H1 (cell line): Measurements from ENCODE around the gene NDUFB10. TPM values are rescaled to one million over a fixed set of nuclear protein-coding genes. Genes with fewer than 3 reads are reported as not detected.

ENCODE experiments used
- CTCF ChIA-PET: fragments of 300-600 bp; sonication (Branson Sonifier 250); formaldehyde crosslinking; loops from one replicate; lab custom pipeline; 2021; ENCODE audit not compliant: partially characterized antibody; lab: Charles Lee
- POLR2A ChIA-PET: fragments of 300-600 bp; sonication (Branson Sonifier 250); formaldehyde crosslinking; loops from one replicate; lab custom pipeline; 2021; ENCODE audit warnings: inconsistent platforms; ENCODE audit not compliant: partially characterized antibody; lab: Charles Lee
- DNase-seq, 2 experiments: peaks; one replicate each; pipeline versions ENCODE4 v3.0.0 to v3.0.0-alpha.2; 2010 to 2022; ENCODE audit warnings: low spot score in 2 of 2, low read depth in 1 of 2, mixed read lengths in 1 of 2
- FAIRE-seq: peaks from 2 replicates; lab custom pipeline; 2011; peaks lifted over from hg19 to GRCh38; lab: Jason Lieb, UNC
- H2AFZ ChIP-seq: 2 replicates; pipeline ENCODE4 v1.8.1; 2012; ENCODE audit warnings: low read length, inconsistent platforms
- H2AK5ac ChIP-seq: 2 replicates; pipeline ENCODE4 v1.6.1; 2013; ENCODE audit warnings: low read depth, low read length
- H2BK120ac ChIP-seq: replicated peaks from 2 replicates; pipeline ENCODE3; 2013; ENCODE audit warnings: low read depth, low read length, inconsistent platforms
- H2BK12ac ChIP-seq: 2 replicates; pipeline ENCODE4 v1.6.1; 2013; ENCODE audit warnings: low read depth, low read length
- H2BK15ac ChIP-seq: 2 replicates; pipeline ENCODE4 v1.6.1; 2013; ENCODE audit warnings: low read length
- H2BK20ac ChIP-seq: 2 replicates; pipeline ENCODE4 v1.6.1; 2013; ENCODE audit warnings: low read length
- H2BK5ac ChIP-seq: 2 replicates; pipeline ENCODE4 v1.6.1; 2013; ENCODE audit warnings: low read depth, low read length
- H3K14ac ChIP-seq: 2 replicates; pipeline ENCODE4 v1.6.1; 2013; ENCODE audit warnings: inconsistent platforms; ENCODE audit not compliant: insufficient read length
- H3K18ac ChIP-seq: 2 replicates; pipeline ENCODE4 v1.6.1; 2013; ENCODE audit warnings: low read length; ENCODE audit errors: extremely low read depth
- H3K23ac ChIP-seq: 2 replicates; pipeline ENCODE4 v1.6.1; 2013; ENCODE audit warnings: inconsistent platforms; ENCODE audit not compliant: insufficient read length
- H3K23me2 ChIP-seq: 2 replicates; pipeline ENCODE4 v1.6.1; 2013; ENCODE audit warnings: low read depth, low read length
- H3K27ac ChIP-seq: 2 replicates; pipeline ENCODE4 v1.6.1; 2011; ENCODE audit warnings: low read depth, low read length, inconsistent platforms
- H3K27me3 ChIP-seq, 4 experiments: replicated peaks in 1 of 4; 1 replicate in 1 of 4; 2 replicates in 3 of 4; pipeline versions ENCODE4 v1.6.1 to v1.8.1; 2011 to 2013; ENCODE audit warnings: low read length in 3 of 4, mild to moderate bottlenecking in 3 of 4, inconsistent platforms in 2 of 4, mixed read lengths in 2 of 4, moderate library complexity in 1 of 4; ENCODE audit not compliant: control insufficient read depth in 3 of 4, insufficient read depth in 3 of 4; ENCODE audit errors: extremely low read depth in 1 of 4
- H3K36me3 ChIP-seq, 4 experiments: 2 replicates each; pipeline versions ENCODE4 v1.6.1 to v1.8.1; 2011 to 2013; ENCODE audit warnings: mild to moderate bottlenecking in 4 of 4, low read length in 3 of 4, moderate library complexity in 2 of 4, control low read depth in 1 of 4, inconsistent platforms in 1 of 4; ENCODE audit not compliant: insufficient read depth in 4 of 4, control insufficient read depth in 2 of 4
- H3K4ac ChIP-seq: replicated peaks from 2 replicates; pipeline ENCODE3; 2013; ENCODE audit warnings: low read length, low read depth, mixed read lengths, inconsistent platforms; ENCODE audit not compliant: insufficient read length
- H3K4me1 ChIP-seq, 4 experiments: replicated peaks in 1 of 4; 1 replicate in 1 of 4; 2 replicates in 3 of 4; pipeline versions ENCODE4 v1.6.1 to v1.8.1; 2011 to 2013; ENCODE audit warnings: low read length in 3 of 4, inconsistent platforms in 2 of 4, mixed read lengths in 1 of 4; ENCODE audit not compliant: insufficient read depth in 4 of 4, control insufficient read depth in 3 of 4
- H3K4me2 ChIP-seq, 2 experiments: 2 replicates each; pipeline versions ENCODE4 v1.6.1 to v1.8.1; 2011 to 2013; ENCODE audit warnings: low read depth in 2 of 2, low read length in 2 of 2, control low read depth in 1 of 2, inconsistent platforms in 1 of 2, mild to moderate bottlenecking in 1 of 2; ENCODE audit not compliant: insufficient read depth in 1 of 2
- H3K4me3 ChIP-seq, 4 experiments: fragments of 200-600, 300-600 bp in 1 of 4; sonication (generic), shearing (Covaris generic), sonication (Bioruptor Twin) in 1 of 4; 2 replicates each; pipeline versions ENCODE4 v1.5.1 to v1.8.1; 2011 to 2016; ENCODE audit warnings: low read length in 4 of 4, low read depth in 3 of 4, control low read depth in 2 of 4, inconsistent platforms in 2 of 4, mild to moderate bottlenecking in 2 of 4, mixed read lengths in 1 of 4, moderate library complexity in 1 of 4; ENCODE audit not compliant: insufficient read depth in 2 of 4; ENCODE audit errors: extremely low read depth in 1 of 4
- H3K56ac ChIP-seq: replicated peaks from 2 replicates; pipeline ENCODE3; 2013; ENCODE audit warnings: low read depth, mild to moderate bottlenecking, mixed read lengths, low read length, inconsistent platforms; ENCODE audit not compliant: insufficient read length
- H3K79me1 ChIP-seq: 2 replicates; pipeline ENCODE4 v1.6.1; 2013; ENCODE audit warnings: low read depth, low read length, control low read depth
- H3K79me2 ChIP-seq, 2 experiments: 2 replicates each; pipeline versions ENCODE4 v1.6.1 to v1.8.1; 2012 to 2013; ENCODE audit warnings: low read length in 2 of 2, mild to moderate bottlenecking in 2 of 2, inconsistent platforms in 1 of 2; ENCODE audit not compliant: insufficient read depth in 2 of 2, control insufficient read depth in 1 of 2
- H3K9ac ChIP-seq, 4 experiments: replicated peaks in 1 of 4; 1 replicate in 1 of 4; 2 replicates in 3 of 4; pipeline versions ENCODE4 v1.6.1 to v1.8.1; 2011 to 2013; ENCODE audit warnings: low read depth in 3 of 4, low read length in 3 of 4, control low read depth in 2 of 4, mild to moderate bottlenecking in 2 of 4, moderate library complexity in 2 of 4, inconsistent platforms in 1 of 4; ENCODE audit errors: extremely low read depth in 1 of 4
- H3K9me3 ChIP-seq, 2 experiments: 2 replicates each; pipeline versions ENCODE4 v1.6.1 to v1.8.1; 2012 to 2013; ENCODE audit warnings: mild to moderate bottlenecking in 2 of 2, moderate library complexity in 2 of 2, control low read depth in 1 of 2, inconsistent platforms in 1 of 2, low read depth in 1 of 2, low read length in 1 of 2, mixed read lengths in 1 of 2; ENCODE audit not compliant: insufficient read depth in 2 of 2
- H4K20me1 ChIP-seq, 2 experiments: replicated peaks in 1 of 2; 2 replicates each; pipeline versions ENCODE3 to v1.8.1; 2011 to 2013; ENCODE audit warnings: inconsistent platforms in 2 of 2, low read length in 2 of 2, mild to moderate bottlenecking in 1 of 2; ENCODE audit not compliant: insufficient read depth in 2 of 2, control insufficient read depth in 1 of 2
- H4K5ac ChIP-seq: 2 replicates; pipeline ENCODE4 v1.6.1; 2013; ENCODE audit warnings: low read length, low read depth, mixed read lengths, inconsistent platforms; ENCODE audit not compliant: insufficient read length
- H4K8ac ChIP-seq: 2 replicates; pipeline ENCODE4 v1.8.0; 2013; ENCODE audit warnings: mild to moderate bottlenecking, moderate library complexity, low read length, inconsistent platforms; ENCODE audit not compliant: insufficient read depth; ENCODE audit errors: extremely low read depth
- H4K91ac ChIP-seq: replicated peaks from 2 replicates; pipeline ENCODE3; 2013; ENCODE audit warnings: low read length, mixed read lengths, inconsistent platforms; ENCODE audit not compliant: insufficient read length
- FOSL1 ChIP-seq: IDR thresholded peaks from 2 replicates; pipeline ENCODE4 v1.6.1; 2011; ENCODE audit warnings: mild to moderate bottlenecking, low read depth, low read length, moderate library complexity; ENCODE audit not compliant: insufficient read depth
- GTF2F1 ChIP-seq: IDR thresholded peaks from 2 replicates; pipeline ENCODE4 v1.6.1; 2012; ENCODE audit warnings: low read depth, low read length, improper control_type of control experiment, borderline replicate concordance
- NANOG ChIP-seq: IDR thresholded peaks from 2 replicates; pipeline ENCODE4 v1.6.1; 2011; ENCODE audit warnings: low read length, low read depth, mild to moderate bottlenecking, inconsistent platforms; ENCODE audit not compliant: insufficient read depth, poor library complexity, severe bottlenecking
- POLR2AphosphoS5 ChIP-seq: IDR thresholded peaks from 2 replicates; pipeline ENCODE4 v1.6.1; 2011; ENCODE audit warnings: low read depth, low read length
- POU5F1 ChIP-seq: IDR thresholded peaks from 2 replicates; pipeline ENCODE4 v1.6.1; 2011; ENCODE audit warnings: low read depth, mild to moderate bottlenecking, low read length, moderate library complexity
- RAD21 ChIP-seq, 2 experiments: IDR thresholded peaks in 1 of 2; conservative IDR thresholded peaks in 1 of 2; 2 replicates each; pipeline ENCODE4 v1.6.1; 2011; ENCODE audit warnings: low read depth in 2 of 2, low read length in 2 of 2, improper control_type of control experiment in 1 of 2, inconsistent platforms in 1 of 2, mild to moderate bottlenecking in 1 of 2, moderate library complexity in 1 of 2
- RBBP5 ChIP-seq: IDR thresholded peaks from 2 replicates; pipeline ENCODE4 v1.7.1; 2012; ENCODE audit warnings: low read depth, mild to moderate bottlenecking, inconsistent platforms, low read length, moderate library complexity, borderline replicate concordance
- SIN3A ChIP-seq, 2 experiments: IDR thresholded peaks in 1 of 2; conservative IDR thresholded peaks in 1 of 2; 2 replicates each; pipeline ENCODE4 v1.6.1; 2011 to 2012; ENCODE audit warnings: low read length in 2 of 2, improper control_type of control experiment in 1 of 2, low read depth in 1 of 2, mild to moderate bottlenecking in 1 of 2
- WGBS, 2 experiments: shearing (Covaris generic) in 1 of 2; methylation state at CpG; one replicate each; pipeline versions ENCODE4 v1.1.6 to v1.1.7; 2013 to 2015; ENCODE audit warnings: low lambda C conversion rate in 2 of 2, mixed read lengths in 2 of 2, inconsistent platforms in 1 of 2, low coverage in 1 of 2, missing lambda C conversion rate in 1 of 2; ENCODE audit not compliant: insufficient replicate concordance in 2 of 2, insufficient coverage in 1 of 2, insufficient read length in 1 of 2; ENCODE audit errors: extremely low coverage in 1 of 2, missing lambda C conversion rate in 1 of 2; 5-methylcytosine and 5-hydroxymethylcytosine counted together
- polyA plus RNA-seq, 7 experiments: library from polyadenylated mRNA; depleted of rRNA in 3 of 7; stranded (reverse) in 5 of 7; unstranded in 2 of 7; fragments of >200 nt in 5 of 7; fragments of 200-250 nt in 2 of 7; gene quantifications; 1 replicate in 5 of 7; 2 replicates in 1 of 7; 4 replicates in 1 of 7; pipeline versions ENCODE4 v1.2.1 to v1.2.3, GENCODE V29; 2011 to 2013; ENCODE audit warnings: missing spikeins in 2 of 7, mixed read lengths in 2 of 7
- total RNA-seq: library from RNA; stranded (reverse); fragmentation: NEBNext Ultra II Directional; extraction: Animal tissue kit (Norgen Biotek cat#: 25700); gene quantifications from 2 replicates; pipeline ENCODE4 v1.2.1, GENCODE V29; 2021
- TF ChIP-seq, protein P1 (sequence below): IDR thresholded peaks from 2 replicates; pipeline ENCODE4 v1.6.1; 2012; ENCODE audit warnings: low read length, inconsistent platforms

Gene NDUFB10
- total and polyA plus RNA-seq, 2 of the 8 experiments (the other 6 are each of a cell fraction or from before 2014, with no cell fraction given): 183 to 194 TPM

DNA sequence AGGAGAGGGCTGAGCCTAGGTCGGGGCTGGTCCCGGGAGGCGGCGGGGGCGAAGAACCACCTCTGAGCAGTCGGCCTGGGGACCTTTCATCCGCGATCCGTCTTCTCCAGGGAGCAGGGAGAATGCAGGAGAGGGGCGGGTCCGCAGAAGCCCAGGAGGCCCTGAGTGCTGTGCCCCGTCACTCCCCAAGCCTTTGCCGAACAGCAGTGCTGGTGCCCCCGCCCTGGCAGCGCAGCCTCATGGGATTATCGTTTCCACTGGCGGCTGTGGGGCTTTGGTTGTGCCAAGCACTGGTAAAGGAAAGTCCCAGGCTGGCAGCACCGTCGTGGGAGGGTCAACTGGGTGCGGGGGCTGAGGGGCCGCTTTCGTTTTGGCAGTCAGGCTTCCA, 13.1 kb downstream of the NDUFB10 start:
- POLR2A ChIA-PET: interaction anchor here (0.9 to 28.2 kb wide), 5 partner anchors 9 to 983 kb away, joined by 3 to 736 read pairs (median 105); partner anchors contain the start of genes GFER, NDUFB10, NOXO1 and RNF151
- Histone ChIP-seq H3K23me2 (peaks cover 8% of the 10 kb centered on the region), H3K27ac (no peak overlapping the region), H3K9ac (peak overlapping the region; percentile 78 to 90 (median 80))
- TF ChIP-seq SIN3A (conservative IDR thresholded peaks at IDR 0.05 in 1 of 2, IDR thresholded peaks at IDR 0.05 in 1 of 2; ENCODE audit: low read depth in 1 of 2, low read length in 2 of 2): no peak
- TF ChIP-seq, protein P1, sequence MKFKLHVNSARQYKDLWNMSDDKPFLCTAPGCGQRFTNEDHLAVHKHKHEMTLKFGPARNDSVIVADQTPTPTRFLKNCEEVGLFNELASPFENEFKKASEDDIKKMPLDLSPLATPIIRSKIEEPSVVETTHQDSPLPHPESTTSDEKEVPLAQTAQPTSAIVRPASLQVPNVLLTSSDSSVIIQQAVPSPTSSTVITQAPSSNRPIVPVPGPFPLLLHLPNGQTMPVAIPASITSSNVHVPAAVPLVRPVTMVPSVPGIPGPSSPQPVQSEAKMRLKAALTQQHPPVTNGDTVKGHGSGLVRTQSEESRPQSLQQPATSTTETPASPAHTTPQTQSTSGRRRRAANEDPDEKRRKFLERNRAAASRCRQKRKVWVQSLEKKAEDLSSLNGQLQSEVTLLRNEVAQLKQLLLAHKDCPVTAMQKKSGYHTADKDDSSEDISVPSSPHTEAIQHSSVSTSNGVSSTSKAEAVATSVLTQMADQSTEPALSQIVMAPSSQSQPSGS: no peak
- TF ChIP-seq RBBP5: no peak
- TF ChIP-seq FOSL1: no peak
- TF ChIP-seq POLR2AphosphoS5: no peak
- no peak for TF ChIP-seq POU5F1
- TF ChIP-seq RAD21 (IDR thresholded peaks at IDR 0.05 in 1 of 2, conservative IDR thresholded peaks at IDR 0.05 in 1 of 2; ENCODE audit: low read depth in 2 of 2, low read length in 2 of 2): no peak
- TF ChIP-seq GTF2F1: no peak
- no peak for TF ChIP-seq NANOG
- TF ChIP-seq, all 59 proteins: peak for 0
- no peaks in the 10 kb centered on the region for H3K27me3 ChIP-seq
- peaks cover 11 to 25% (median 21%) of the 10 kb centered on the region in 4 experiments; a peak in 7 of 8 replicates for H3K36me3 ChIP-seq
- no peak overlapping the region for H2BK5ac ChIP-seq
- 11% methylated on average over 21 of the region's 22 CpGs; no CpG with 5 or more reads in 1 of the 2 experiments for WGBS, 2 experiments
- H3K14ac ChIP-seq: no peak overlapping the region
- DNase-seq (no peak), FAIRE-seq (no peak)
- no peaks in the 10 kb centered on the region for H3K9me3 ChIP-seq
- H3K4me2 ChIP-seq: peak overlapping the region; percentile 95
- H2AFZ ChIP-seq: no peak overlapping the region
- no peak overlapping the region for H3K4ac ChIP-seq
- no peak overlapping the region for H2BK20ac ChIP-seq
- H4K8ac ChIP-seq: peak overlapping the region; percentile 95; the same call in 1 of the 2 replicates
- CTCF ChIA-PET: interaction anchor here (1.2 to 2.1 kb wide), 2 partner anchors 12 to 31 kb away, joined by 5 to 7 read pairs; partner anchors contain the start of gene NDUFB10
- peaks cover 12% of the 10 kb centered on the region; the same call in 1 of the 2 replicates for H3K79me1 ChIP-seq
- no peak overlapping the region for H2BK12ac ChIP-seq
- no peak overlapping the region for H2BK120ac ChIP-seq
- peaks cover 3 to 16% of the 10 kb centered on the region in 2 experiments; a peak in 2 of 4 replicates for H3K79me2 ChIP-seq
- peaks cover 0 to 6% (median 5%) of the 10 kb centered on the region in 4 experiments; a peak in 5 of 7 replicates for H3K4me1 ChIP-seq
- H4K5ac ChIP-seq: no peak overlapping the region
- H2BK15ac ChIP-seq: no peak overlapping the region
- H2AK5ac ChIP-seq: no peak overlapping the region
- H4K91ac ChIP-seq: peak overlapping the region; percentile 65
- peaks cover 2 to 21% of the 10 kb centered on the region in 2 experiments for H4K20me1 ChIP-seq
- H3K18ac ChIP-seq: no peak overlapping the region
- peak overlapping the region; percentile 83 to 93 (median 89) for H3K4me3 ChIP-seq
- no peak overlapping the region for H3K23ac ChIP-seq
- no peak overlapping the region for H3K56ac ChIP-seq
